ENCODE measurements around the gene AZGP1. TPM values are rescaled to one million over a fixed set of nuclear protein-coding genes. Genes with fewer than 3 reads are reported as not detected.

Gene AZGP1
- total and polyA plus RNA-seq, 2 of the 13 experiments (the other 11 are each of a cell fraction or from before 2014, with no cell fraction given): 93.8 to 229 TPM

DNA sequence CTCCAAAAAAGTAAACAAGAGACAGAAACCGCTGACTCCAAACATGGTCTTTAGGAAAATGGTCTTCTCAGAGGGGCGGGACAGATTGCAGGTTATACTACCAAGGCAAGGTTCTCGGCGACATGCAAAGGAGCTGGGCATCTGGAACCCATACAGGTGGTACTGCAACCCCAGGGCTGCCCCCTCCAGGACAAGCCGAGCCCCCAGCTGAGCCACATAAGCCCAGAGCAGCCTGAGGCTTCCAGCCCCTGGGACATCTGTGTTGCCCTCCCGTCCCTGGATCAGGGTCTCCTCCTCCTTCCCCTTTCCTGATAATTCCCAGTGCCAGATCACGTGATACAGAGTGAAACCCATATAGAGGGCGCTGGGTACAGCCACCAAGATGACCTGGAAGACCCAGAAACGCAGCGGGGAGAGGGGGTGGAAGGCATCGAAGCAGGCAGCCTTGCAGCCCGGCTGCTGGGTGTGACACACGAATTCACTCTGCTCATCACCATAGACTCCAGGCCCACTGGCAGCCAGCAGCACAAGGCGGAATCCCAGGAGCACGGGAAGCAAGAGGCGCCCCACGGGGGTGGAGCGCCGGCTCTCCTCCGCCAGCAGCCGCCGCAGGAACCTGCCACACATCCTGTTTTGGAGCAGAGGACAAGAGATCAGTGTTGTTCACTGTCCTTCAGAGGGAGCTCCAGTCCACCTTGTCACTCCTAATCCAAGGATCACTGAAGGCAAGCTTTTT, 46.7 kb downstream of the AZGP1 start, which contains the start of gene GJC3 (continued):
- TF ChIP-seq, protein P1, sequence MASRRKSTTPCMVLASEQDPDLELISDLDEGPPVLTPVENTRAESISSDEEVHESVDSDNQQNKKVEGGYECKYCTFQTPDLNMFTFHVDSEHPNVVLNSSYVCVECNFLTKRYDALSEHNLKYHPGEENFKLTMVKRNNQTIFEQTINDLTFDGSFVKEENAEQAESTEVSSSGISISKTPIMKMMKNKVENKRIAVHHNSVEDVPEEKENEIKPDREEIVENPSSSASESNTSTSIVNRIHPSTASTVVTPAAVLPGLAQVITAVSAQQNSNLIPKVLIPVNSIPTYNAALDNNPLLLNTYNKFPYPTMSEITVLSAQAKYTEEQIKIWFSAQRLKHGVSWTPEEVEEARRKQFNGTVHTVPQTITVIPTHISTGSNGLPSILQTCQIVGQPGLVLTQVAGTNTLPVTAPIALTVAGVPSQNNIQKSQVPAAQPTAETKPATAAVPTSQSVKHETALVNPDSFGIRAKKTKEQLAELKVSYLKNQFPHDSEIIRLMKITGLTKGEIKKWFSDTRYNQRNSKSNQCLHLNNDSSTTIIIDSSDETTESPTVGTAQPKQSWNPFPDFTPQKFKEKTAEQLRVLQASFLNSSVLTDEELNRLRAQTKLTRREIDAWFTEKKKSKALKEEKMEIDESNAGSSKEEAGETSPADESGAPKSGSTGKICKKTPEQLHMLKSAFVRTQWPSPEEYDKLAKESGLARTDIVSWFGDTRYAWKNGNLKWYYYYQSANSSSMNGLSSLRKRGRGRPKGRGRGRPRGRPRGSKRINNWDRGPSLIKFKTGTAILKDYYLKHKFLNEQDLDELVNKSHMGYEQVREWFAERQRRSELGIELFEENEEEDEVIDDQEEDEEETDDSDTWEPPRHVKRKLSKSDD (CRISPR knock-in tag; IDR thresholded peaks at IDR 0.05; ENCODE audit: low read depth): no peak
- TF ChIP-seq, protein P2, sequence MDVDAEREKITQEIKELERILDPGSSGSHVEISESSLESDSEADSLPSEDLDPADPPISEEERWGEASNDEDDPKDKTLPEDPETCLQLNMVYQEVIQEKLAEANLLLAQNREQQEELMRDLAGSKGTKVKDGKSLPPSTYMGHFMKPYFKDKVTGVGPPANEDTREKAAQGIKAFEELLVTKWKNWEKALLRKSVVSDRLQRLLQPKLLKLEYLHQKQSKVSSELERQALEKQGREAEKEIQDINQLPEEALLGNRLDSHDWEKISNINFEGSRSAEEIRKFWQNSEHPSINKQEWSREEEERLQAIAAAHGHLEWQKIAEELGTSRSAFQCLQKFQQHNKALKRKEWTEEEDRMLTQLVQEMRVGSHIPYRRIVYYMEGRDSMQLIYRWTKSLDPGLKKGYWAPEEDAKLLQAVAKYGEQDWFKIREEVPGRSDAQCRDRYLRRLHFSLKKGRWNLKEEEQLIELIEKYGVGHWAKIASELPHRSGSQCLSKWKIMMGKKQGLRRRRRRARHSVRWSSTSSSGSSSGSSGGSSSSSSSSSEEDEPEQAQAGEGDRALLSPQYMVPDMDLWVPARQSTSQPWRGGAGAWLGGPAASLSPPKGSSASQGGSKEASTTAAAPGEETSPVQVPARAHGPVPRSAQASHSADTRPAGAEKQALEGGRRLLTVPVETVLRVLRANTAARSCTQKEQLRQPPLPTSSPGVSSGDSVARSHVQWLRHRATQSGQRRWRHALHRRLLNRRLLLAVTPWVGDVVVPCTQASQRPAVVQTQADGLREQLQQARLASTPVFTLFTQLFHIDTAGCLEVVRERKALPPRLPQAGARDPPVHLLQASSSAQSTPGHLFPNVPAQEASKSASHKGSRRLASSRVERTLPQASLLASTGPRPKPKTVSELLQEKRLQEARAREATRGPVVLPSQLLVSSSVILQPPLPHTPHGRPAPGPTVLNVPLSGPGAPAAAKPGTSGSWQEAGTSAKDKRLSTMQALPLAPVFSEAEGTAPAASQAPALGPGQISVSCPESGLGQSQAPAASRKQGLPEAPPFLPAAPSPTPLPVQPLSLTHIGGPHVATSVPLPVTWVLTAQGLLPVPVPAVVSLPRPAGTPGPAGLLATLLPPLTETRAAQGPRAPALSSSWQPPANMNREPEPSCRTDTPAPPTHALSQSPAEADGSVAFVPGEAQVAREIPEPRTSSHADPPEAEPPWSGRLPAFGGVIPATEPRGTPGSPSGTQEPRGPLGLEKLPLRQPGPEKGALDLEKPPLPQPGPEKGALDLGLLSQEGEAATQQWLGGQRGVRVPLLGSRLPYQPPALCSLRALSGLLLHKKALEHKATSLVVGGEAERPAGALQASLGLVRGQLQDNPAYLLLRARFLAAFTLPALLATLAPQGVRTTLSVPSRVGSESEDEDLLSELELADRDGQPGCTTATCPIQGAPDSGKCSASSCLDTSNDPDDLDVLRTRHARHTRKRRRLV (CRISPR knock-in tag; IDR thresholded peaks at IDR 0.05): no peak
- TF ChIP-seq, protein P3, sequence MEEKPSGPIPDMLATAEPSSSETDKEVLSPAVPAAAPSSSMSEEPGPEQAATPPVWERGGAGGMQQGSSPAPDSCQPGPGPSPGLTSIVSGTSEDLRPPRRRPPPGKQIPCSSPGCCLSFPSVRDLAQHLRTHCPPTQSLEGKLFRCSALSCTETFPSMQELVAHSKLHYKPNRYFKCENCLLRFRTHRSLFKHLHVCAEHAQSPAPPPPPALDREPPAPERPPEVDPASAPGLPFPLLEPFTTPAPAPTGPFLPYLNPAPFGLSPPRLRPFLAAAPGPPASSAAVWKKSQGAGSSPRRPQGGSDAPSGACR (CRISPR knock-in tag; IDR thresholded peaks at IDR 0.05): no peak
- no peak for TF ChIP-seq ZNF703 (CRISPR knock-in tag; IDR thresholded peaks at IDR 0.05; ENCODE audit: borderline replicate concordance)
- TF ChIP-seq, protein P4, sequence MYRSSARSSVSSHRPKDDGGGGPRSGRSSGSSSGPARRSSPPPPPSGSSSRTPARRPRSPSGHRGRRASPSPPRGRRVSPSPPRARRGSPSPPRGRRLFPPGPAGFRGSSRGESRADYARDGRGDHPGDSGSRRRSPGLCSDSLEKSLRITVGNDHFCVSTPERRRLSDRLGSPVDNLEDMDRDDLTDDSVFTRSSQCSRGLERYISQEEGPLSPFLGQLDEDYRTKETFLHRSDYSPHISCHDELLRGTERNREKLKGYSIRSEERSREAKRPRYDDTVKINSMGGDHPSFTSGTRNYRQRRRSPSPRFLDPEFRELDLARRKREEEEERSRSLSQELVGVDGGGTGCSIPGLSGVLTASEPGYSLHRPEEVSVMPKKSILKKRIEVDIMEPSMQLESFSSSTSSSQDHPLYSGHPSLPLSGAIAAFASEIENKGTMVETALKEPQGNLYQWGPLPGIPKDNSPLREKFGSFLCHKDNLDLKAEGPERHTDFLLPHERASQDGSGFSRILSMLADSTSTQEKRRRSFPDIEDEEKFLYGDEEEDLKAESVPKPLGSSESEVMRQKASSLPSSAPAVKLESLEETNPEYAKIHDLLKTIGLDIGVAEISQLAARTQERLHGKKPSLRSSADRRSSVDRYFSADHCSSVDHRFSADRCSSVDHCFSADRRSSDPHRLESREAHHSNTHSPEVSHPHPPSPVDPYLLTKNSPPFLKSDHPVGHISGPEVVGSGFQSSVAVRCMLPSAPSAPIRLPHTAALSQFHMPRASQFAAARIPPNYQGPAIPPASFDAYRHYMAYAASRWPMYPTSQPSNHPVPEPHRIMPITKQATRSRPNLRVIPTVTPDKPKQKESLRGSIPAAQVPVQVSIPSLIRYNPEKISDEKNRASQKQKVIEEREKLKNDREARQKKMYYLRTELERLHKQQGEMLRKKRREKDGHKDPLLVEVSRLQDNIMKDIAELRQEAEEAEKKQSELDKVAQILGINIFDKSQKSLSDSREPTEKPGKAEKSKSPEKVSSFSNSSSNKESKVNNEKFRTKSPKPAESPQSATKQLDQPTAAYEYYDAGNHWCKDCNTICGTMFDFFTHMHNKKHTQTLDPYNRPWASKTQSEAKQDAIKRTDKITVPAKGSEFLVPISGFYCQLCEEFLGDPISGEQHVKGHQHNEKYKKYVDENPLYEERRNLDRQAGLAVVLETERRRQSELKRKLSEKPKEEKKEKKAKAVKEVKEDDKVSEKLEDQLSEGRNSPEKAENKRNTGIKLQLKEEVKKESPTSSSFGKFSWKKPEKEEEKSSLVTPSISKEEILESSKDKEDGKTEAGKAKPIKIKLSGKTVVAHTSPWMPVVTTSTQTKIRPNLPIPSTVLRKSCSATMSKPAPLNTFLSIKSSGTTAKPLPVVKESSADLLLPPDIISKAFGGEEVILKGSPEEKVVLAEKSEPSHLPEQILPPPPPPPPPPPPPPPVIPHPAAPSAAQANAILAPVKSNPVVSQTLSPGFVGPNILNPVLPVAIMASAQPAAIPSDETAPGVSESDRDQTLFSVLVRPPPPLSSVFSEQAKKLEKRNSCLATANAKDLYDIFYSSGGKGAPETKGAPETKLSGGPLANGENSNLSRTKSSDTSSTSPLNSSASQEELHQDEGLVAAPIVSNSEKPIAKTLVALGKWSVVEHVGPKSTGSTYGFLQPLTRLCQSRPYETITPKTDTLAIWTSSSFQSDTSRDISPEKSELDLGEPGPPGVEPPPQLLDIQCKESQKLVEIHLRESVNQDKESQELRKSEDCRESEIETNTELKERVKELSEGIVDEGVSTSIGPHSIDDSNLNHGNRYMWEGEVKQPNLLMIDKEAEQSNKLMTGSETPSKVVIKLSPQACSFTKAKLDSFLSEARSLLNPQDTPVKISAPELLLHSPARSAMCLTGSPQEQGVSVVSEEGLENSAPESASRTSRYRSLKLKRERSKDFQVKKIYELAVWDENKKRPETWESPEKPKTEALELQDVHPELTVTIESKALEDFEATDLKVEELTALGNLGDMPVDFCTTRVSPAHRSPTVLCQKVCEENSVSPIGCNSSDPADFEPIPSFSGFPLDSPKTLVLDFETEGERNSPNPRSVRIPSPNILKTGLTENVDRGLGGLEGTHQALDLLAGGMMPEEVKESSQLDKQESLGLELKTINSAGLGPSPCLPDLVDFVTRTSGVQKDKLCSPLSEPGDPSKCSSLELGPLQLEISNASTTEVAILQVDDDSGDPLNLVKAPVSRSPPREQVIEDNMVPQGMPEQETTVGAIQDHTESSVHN (CRISPR knock-in tag; IDR thresholded peaks at IDR 0.05): no peak
- TF ChIP-seq ZMYM4 (CRISPR knock-in tag; IDR thresholded peaks at IDR 0.05): peak; percentile 30; the same call in 1 of the 2 replicates
- TF ChIP-seq CENPX (CRISPR knock-in tag; IDR thresholded peaks at IDR 0.05): no peak

All from HepG2 (cell line).